ENCODE data around the gene CUX1.

GRCh38 chr7:102283477-102284189 is 466.2 kb downstream of the CUX1 start:
- TF ChIP-seq POLR2AphosphoS5 (IDR thresholded peaks at IDR 0.05; ENCODE audit: low read depth, low read length) (no peak), TAF1 (IDR thresholded peaks at IDR 0.05; ENCODE audit: low read depth, low read length) (no peak), POLR2A (IDR thresholded peaks at IDR 0.05; ENCODE audit: low read depth, low read length) (no peak)

Data from GM12891 (cell line).